Keratinocyte (primary cell): ENCODE measurements around the gene ID3. TPM values are rescaled to one million over a fixed set of nuclear protein-coding genes. Genes with fewer than 3 reads are reported as not detected.

Source experiments
- DNase-seq: peaks from one replicate; pipeline ENCODE4 v3.0.0-alpha.2; 2011; ENCODE audit warnings: low read depth, missing footprints, low spot score
- FAIRE-seq: peaks from 2 replicates; lab custom pipeline; 2011; peaks lifted over from hg19 to GRCh38; lab: Jason Lieb, UNC
- H2AFZ ChIP-seq: 2 replicates; pipeline ENCODE4 v1.6.0; 2012; ENCODE audit warnings: low read length, control low read depth, inconsistent platforms; ENCODE audit not compliant: control insufficient read depth
- H3K27ac ChIP-seq: 2 replicates; pipeline ENCODE4 v1.5.1; 2011; ENCODE audit warnings: low read length; ENCODE audit not compliant: control insufficient read depth, insufficient read depth
- H3K27me3 ChIP-seq: 3 replicates; pipeline ENCODE4 v1.6.0; 2011; ENCODE audit warnings: low read length; ENCODE audit not compliant: control insufficient read depth, insufficient read depth; ENCODE audit errors: extremely low read depth
- H3K36me3 ChIP-seq, 2 experiments: 2 replicates in 1 of 2; 3 replicates in 1 of 2; pipeline ENCODE4 v1.5.1; 2011; ENCODE audit warnings: low read length in 2 of 2, mild to moderate bottlenecking in 1 of 2; ENCODE audit not compliant: control insufficient read depth in 2 of 2, insufficient read depth in 2 of 2; ENCODE audit errors: extremely low read depth in 1 of 2
- H3K4me1 ChIP-seq: 3 replicates; pipeline ENCODE4 v1.5.1; 2011; ENCODE audit warnings: low read length; ENCODE audit not compliant: control insufficient read depth, insufficient read depth; ENCODE audit errors: extremely low read depth
- H3K4me2 ChIP-seq: 3 replicates; pipeline ENCODE4 v1.6.0; 2011; ENCODE audit warnings: low read depth, low read length; ENCODE audit not compliant: control insufficient read depth, insufficient read depth; ENCODE audit errors: extremely low read depth
- H3K4me3 ChIP-seq, 3 experiments: fragments of 200-600 bp in 1 of 3; sonication (generic) in 1 of 3; 2 replicates in 2 of 3; 3 replicates in 1 of 3; pipeline ENCODE4 v1.5.1; 2011 to 2016; ENCODE audit warnings: low read length in 3 of 3, mild to moderate bottlenecking in 3 of 3, control low read depth in 2 of 3, inconsistent platforms in 1 of 3, low read depth in 1 of 3, mixed read lengths in 1 of 3, mixed run types in 1 of 3, moderate library complexity in 1 of 3; ENCODE audit not compliant: control insufficient read depth in 2 of 3, insufficient read depth in 2 of 3; ENCODE audit errors: extremely low read depth in 1 of 3
- H3K79me2 ChIP-seq: 2 replicates; pipeline ENCODE4 v1.6.0; 2012; ENCODE audit warnings: low read length; ENCODE audit not compliant: control insufficient read depth, insufficient read depth
- H3K9ac ChIP-seq: 3 replicates; pipeline ENCODE4 v1.6.0; 2011; ENCODE audit warnings: low read length; ENCODE audit not compliant: control insufficient read depth, insufficient read depth; ENCODE audit errors: extremely low read depth
- H3K9me1 ChIP-seq: 3 replicates; pipeline ENCODE4 v1.6.0; 2011; ENCODE audit warnings: low read length; ENCODE audit not compliant: control insufficient read depth, insufficient read depth; ENCODE audit errors: extremely low read depth
- H3K9me3 ChIP-seq: 2 replicates; pipeline ENCODE4 v1.5.1; 2012; ENCODE audit warnings: low read depth, low read length; ENCODE audit not compliant: control insufficient read depth
- H4K20me1 ChIP-seq: 3 replicates; pipeline ENCODE4 v1.6.0; 2011; ENCODE audit warnings: low read length; ENCODE audit not compliant: control insufficient read depth, insufficient read depth; ENCODE audit errors: extremely low read depth
- EZH2 ChIP-seq: IDR thresholded peaks from one replicate; pipeline ENCODE4 v1.6.1; 2012; ENCODE audit warnings: inconsistent platforms, mild to moderate bottlenecking, low read length, moderate library complexity
- dilution Hi-C: fragments of 300-500 bp; cut with MboI; formaldehyde crosslinking; loops from one replicate; pipeline ENCODE4 v1.7.0; 2020; ENCODE audit warnings: low sequenced_read_pairs; ENCODE audit not compliant: extremely low pct_ligation_motif_present
- polyA plus RNA-seq, 5 experiments: library from polyadenylated mRNA; depleted of rRNA in 3 of 5; stranded (reverse) in 3 of 5; stranded (forward) in 1 of 5; unstranded in 1 of 5; fragments of >200 nt; gene quantifications; 1 replicate in 1 of 5; 2 replicates in 3 of 5; 3 replicates in 1 of 5; pipeline versions ENCODE4 v1.2.1 to v1.2.3, GENCODE V29; 2011 to 2012; ENCODE audit warnings: missing spikeins in 2 of 5, low read depth in 1 of 5, low replicate concordance in 1 of 5
- TF ChIP-seq, protein P1 (sequence below), 3 experiments: IDR thresholded peaks in 1 of 3; conservative IDR thresholded peaks in 1 of 3; optimal IDR thresholded peaks in 1 of 3; 2 replicates in 2 of 3; 3 replicates in 1 of 3; pipeline versions ENCODE3 to v1.5.1; 2011; ENCODE audit warnings: low read length in 3 of 3, mild to moderate bottlenecking in 3 of 3, moderate library complexity in 2 of 3, control low read depth in 1 of 3, inconsistent platforms in 1 of 3; ENCODE audit not compliant: insufficient read depth in 2 of 3; ENCODE audit errors: extremely low read depth in 1 of 3

Gene ID3
- polyA plus RNA-seq, 1 donor (not counting 4 experiments of a cell fraction or from before 2014, with no cell fraction given), result 38.0 TPM

DNA sequence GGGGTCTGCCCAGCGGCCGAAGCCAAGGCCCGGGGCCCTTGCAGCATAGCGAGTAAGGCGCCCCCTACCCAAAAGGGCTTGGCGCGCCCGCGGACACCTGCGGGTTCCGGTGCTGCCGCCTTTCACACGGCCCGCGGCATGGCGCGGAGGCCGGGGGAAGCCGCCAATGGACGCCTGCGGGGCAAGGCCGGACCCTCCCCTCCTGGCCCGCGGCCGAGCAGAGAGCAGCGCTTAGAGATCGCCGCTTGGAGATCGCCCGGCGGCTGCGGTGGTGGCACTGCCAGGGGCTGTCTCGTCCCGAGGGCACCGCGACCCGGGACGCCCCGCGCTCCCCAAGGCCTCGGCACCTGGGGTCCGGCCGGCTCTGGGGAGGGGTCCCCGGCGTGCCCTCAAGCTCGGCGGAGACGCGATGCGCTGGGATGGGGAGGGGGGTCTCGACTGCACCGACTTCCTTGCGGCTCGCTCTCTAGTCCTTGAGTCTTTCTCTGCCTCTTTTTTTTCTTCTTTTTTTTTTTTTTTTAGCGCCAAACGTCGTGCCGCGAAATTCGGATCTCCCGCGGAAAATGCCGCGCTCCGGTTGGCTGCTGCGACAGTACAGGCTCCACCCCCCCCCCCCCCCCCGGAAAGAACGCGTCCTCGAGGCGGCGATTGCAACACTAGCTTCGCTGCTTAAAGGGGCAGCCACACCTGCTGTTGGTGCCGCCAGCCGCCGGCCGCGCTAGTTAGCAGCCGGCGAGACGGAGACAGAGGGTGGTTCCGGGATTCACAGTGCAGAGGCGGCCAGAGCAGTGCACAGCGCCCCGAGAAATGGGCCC is 28.3 kb downstream of the ID3 start, which contains the start of gene E2F2:
TSS of gene E2F2 (minus strand) at position 487 of the 815 bp plus-strand sequence. CDS start at position 47, 440 bp downstream.
- peaks cover 38% of the 10 kb centered on the region for H3K4me1 ChIP-seq
- no peak within 1 kb of the TSS for H3K27ac ChIP-seq
- H3K9me3 ChIP-seq, result no peaks in the 10 kb centered on the region
- H3K9me1 ChIP-seq, result peaks cover 2% of the 10 kb centered on the region
- no peak for FAIRE-seq
- peak within 1 kb of the TSS; percentile 78 for H2AFZ ChIP-seq
- no peaks in the 10 kb centered on the region for H4K20me1 ChIP-seq
- no peaks in the 10 kb centered on the region for H3K79me2 ChIP-seq
- no peak for DNase-seq
- H3K27me3 ChIP-seq, result peaks cover 15% of the 10 kb centered on the region
- peak within 1 kb of the TSS; percentile 44 for H3K9ac ChIP-seq
- peak within 1 kb of the TSS; percentile 83 for H3K4me2 ChIP-seq
- dilution Hi-C loops, result no loop called here
- peak within 1 kb of the TSS; percentile 34 to 53 (median 50) for H3K4me3 ChIP-seq
- no peak for TF ChIP-seq EZH2
- TF ChIP-seq, protein P1, sequence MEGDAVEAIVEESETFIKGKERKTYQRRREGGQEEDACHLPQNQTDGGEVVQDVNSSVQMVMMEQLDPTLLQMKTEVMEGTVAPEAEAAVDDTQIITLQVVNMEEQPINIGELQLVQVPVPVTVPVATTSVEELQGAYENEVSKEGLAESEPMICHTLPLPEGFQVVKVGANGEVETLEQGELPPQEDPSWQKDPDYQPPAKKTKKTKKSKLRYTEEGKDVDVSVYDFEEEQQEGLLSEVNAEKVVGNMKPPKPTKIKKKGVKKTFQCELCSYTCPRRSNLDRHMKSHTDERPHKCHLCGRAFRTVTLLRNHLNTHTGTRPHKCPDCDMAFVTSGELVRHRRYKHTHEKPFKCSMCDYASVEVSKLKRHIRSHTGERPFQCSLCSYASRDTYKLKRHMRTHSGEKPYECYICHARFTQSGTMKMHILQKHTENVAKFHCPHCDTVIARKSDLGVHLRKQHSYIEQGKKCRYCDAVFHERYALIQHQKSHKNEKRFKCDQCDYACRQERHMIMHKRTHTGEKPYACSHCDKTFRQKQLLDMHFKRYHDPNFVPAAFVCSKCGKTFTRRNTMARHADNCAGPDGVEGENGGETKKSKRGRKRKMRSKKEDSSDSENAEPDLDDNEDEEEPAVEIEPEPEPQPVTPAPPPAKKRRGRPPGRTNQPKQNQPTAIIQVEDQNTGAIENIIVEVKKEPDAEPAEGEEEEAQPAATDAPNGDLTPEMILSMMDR (optimal IDR thresholded peaks at IDR 0.05 in 1 of 3, IDR thresholded peaks at IDR 0.05 in 1 of 3, conservative IDR thresholded peaks at IDR 0.05 in 1 of 3; ENCODE audit: extremely low read depth in 1 of 3, insufficient read depth in 2 of 3, low read length in 3 of 3), result peak in 1 of 3 experiments; percentile 43
- H3K36me3 ChIP-seq, result no peaks in the 10 kb centered on the region

- no peak overlapping the region for H3K9ac ChIP-seq
- peaks cover 2% of the 10 kb centered on the region for H3K9me1 ChIP-seq
- no peaks in the 10 kb centered on the region for H3K9me3 ChIP-seq
- peaks cover 36% of the 10 kb centered on the region for H3K4me1 ChIP-seq
- peaks cover 15% of the 10 kb centered on the region for H3K27me3 ChIP-seq
- H3K27ac ChIP-seq, result no peak overlapping the region
- H3K4me3 ChIP-seq, result peak overlapping the region; percentile 18 to 53 (median 34)
- H4K20me1 ChIP-seq, result no peaks in the 10 kb centered on the region
- dilution Hi-C loops, result no loop called here
- TF ChIP-seq, protein P1 (optimal IDR thresholded peaks at IDR 0.05 in 1 of 3, IDR thresholded peaks at IDR 0.05 in 1 of 3, conservative IDR thresholded peaks at IDR 0.05 in 1 of 3; ENCODE audit: extremely low read depth in 1 of 3, insufficient read depth in 2 of 3, low read length in 3 of 3), result no peak
- TF ChIP-seq EZH2, result peak; percentile 72
- H3K4me2 ChIP-seq, result peak overlapping the region; percentile 83
- FAIRE-seq (no peak), DNase-seq (no peak)
- no peaks in the 10 kb centered on the region for H3K36me3 ChIP-seq
- H3K79me2 ChIP-seq, result no peaks in the 10 kb centered on the region
- H2AFZ ChIP-seq, result no peak overlapping the region
These were observed 29.1 kb downstream of the ID3 start for GRCh38 chr1:23530087-23530746.
